ENCODE results near the gene CDH23. TPM values are rescaled to one million over a fixed set of nuclear protein-coding genes. Genes with fewer than 3 reads are reported as not detected.

CDH23 gene
- total and polyA plus RNA-seq, 2 of the 8 experiments (the other 6 are each of a cell fraction or from before 2014, with no cell fraction given), result 1.9 to 4.9 TPM

- Histone ChIP-seq H3K79me1 (ENCODE audit: low read depth, low read length) (no peaks in the 10 kb centered on the region), H3K14ac (ENCODE audit: insufficient read length) (no peak overlapping the region), H4K91ac (replicated peaks; ENCODE audit: insufficient read length, low read length) (no peak overlapping the region), H2BK20ac (ENCODE audit: low read length) (no peak overlapping the region), H2BK5ac (ENCODE audit: low read depth, low read length) (no peak overlapping the region), H3K36me3 (ENCODE audit: control insufficient read depth in 2 of 4, insufficient read depth in 4 of 4, low read length in 3 of 4) (no peaks in the 10 kb centered on the region), H3K4me1 (replicated peaks in 1 of 4; ENCODE audit: control insufficient read depth in 3 of 4, insufficient read depth in 4 of 4, low read length in 3 of 4) (peaks cover 0 to 14% (median 8%) of the 10 kb centered on the region in 4 experiments; a peak in 6 of 7 replicates), H2BK15ac (ENCODE audit: low read length) (no peak overlapping the region), H2BK12ac (ENCODE audit: low read depth, low read length) (no peak overlapping the region), H3K4ac (replicated peaks; ENCODE audit: insufficient read length, low read depth, low read length) (no peak overlapping the region), H3K4me3 (ENCODE audit: extremely low read depth in 1 of 4, insufficient read depth in 2 of 4, low read depth in 3 of 4, low read length in 4 of 4) (no peak overlapping the region), H3K27ac (ENCODE audit: low read depth, low read length) (no peak overlapping the region), H3K4me2 (ENCODE audit: insufficient read depth in 1 of 2, low read depth in 2 of 2, low read length in 2 of 2) (no peak overlapping the region), H3K79me2 (ENCODE audit: control insufficient read depth in 1 of 2, insufficient read depth in 2 of 2, low read length in 2 of 2) (no peaks in the 10 kb centered on the region), H3K18ac (ENCODE audit: extremely low read depth, low read length) (no peak overlapping the region), H4K8ac (ENCODE audit: extremely low read depth, insufficient read depth, low read length) (no peak overlapping the region), H2BK120ac (replicated peaks; ENCODE audit: low read depth, low read length) (no peak overlapping the region), H2AK5ac (ENCODE audit: low read depth, low read length) (no peak overlapping the region), H3K9ac (replicated peaks in 1 of 4; ENCODE audit: extremely low read depth in 1 of 4, low read depth in 3 of 4, low read length in 3 of 4) (no peak overlapping the region), H3K9me3 (ENCODE audit: insufficient read depth in 2 of 2, low read depth in 1 of 2, low read length in 1 of 2) (no peaks in the 10 kb centered on the region), H3K27me3 (replicated peaks in 1 of 4; ENCODE audit: control insufficient read depth in 3 of 4, extremely low read depth in 1 of 4, insufficient read depth in 3 of 4, low read length in 3 of 4) (peaks cover 0 to 6% (median 0%) of the 10 kb centered on the region in 4 experiments; a peak in 1 of 7 replicates), H4K20me1 (replicated peaks in 1 of 2; ENCODE audit: control insufficient read depth in 1 of 2, insufficient read depth in 2 of 2, low read length in 2 of 2) (no peaks in the 10 kb centered on the region), H3K56ac (replicated peaks; ENCODE audit: insufficient read length, low read depth, low read length) (no peak overlapping the region), H3K23ac (ENCODE audit: insufficient read length) (no peak overlapping the region), H3K23me2 (ENCODE audit: low read depth, low read length) (peaks cover 2% of the 10 kb centered on the region; the same call in 1 of the 2 replicates), H4K5ac (ENCODE audit: insufficient read length, low read depth, low read length) (no peak overlapping the region), H2AFZ (ENCODE audit: low read length) (no peak overlapping the region)
- FAIRE-seq (no peak), DNase-seq (ENCODE audit: low read depth in 1 of 2, low spot score in 2 of 2) (no peak)
- ChIA-PET POLR2A (ENCODE audit: partially characterized antibody) (no interaction called here), CTCF (ENCODE audit: partially characterized antibody) (interaction anchor here (0.7 to 7.2 kb wide), 12 partner anchors 8 to 231 kb away, joined by 3 to 65 read pairs (median 5); no protein-coding TSS in a partner anchor)
- no peak for TF ChIP-seq SUZ12 (IDR thresholded peaks at IDR 0.05; ENCODE audit: low read length)
- no peak for TF ChIP-seq FOSL1 (IDR thresholded peaks at IDR 0.05; ENCODE audit: insufficient read depth, low read depth, low read length)
- TF ChIP-seq SP2 (IDR thresholded peaks at IDR 0.05; ENCODE audit: low read length), result no peak
- no peak for TF ChIP-seq POLR2A (IDR thresholded peaks at IDR 0.05; ENCODE audit: control extremely low read depth in 1 of 2, low read depth in 2 of 2, low read length in 2 of 2)
- no peak for TF ChIP-seq RAD21 (IDR thresholded peaks at IDR 0.05 in 1 of 2, conservative IDR thresholded peaks at IDR 0.05 in 1 of 2; ENCODE audit: low read depth in 2 of 2, low read length in 2 of 2)
- no peak for TF ChIP-seq SRF (IDR thresholded peaks at IDR 0.05; ENCODE audit: low read depth, low read length)
- WGBS, 2 experiments (ENCODE audit: extremely low coverage in 1 of 2, insufficient coverage in 1 of 2, insufficient read length in 1 of 2, insufficient replicate concordance in 2 of 2, low coverage in 1 of 2, low lambda C conversion rate in 2 of 2, missing lambda C conversion rate in 1 of 2), result 91% methylated on average over 20 of the region's 20 CpGs; no CpG with 5 or more reads in 1 of the 2 experiments
Observed at GRCh38 chr10:71715860-71716259, 319.1 kb downstream of the CDH23 start.
